T-helper 1 cell (primary cell): ENCODE results near the gene ERMAP.

Experiments
- DNase-seq, 5 donors: peaks; one replicate each; pipeline ENCODE4 v3.0.0-alpha.2; 2012 to 2020
- total RNA-seq, 4 donors: gene quantifications; one replicate each; lab custom pipeline; 2026; lab: John Stamatoyannopoulos, UW

Gene ERMAP, protein sequence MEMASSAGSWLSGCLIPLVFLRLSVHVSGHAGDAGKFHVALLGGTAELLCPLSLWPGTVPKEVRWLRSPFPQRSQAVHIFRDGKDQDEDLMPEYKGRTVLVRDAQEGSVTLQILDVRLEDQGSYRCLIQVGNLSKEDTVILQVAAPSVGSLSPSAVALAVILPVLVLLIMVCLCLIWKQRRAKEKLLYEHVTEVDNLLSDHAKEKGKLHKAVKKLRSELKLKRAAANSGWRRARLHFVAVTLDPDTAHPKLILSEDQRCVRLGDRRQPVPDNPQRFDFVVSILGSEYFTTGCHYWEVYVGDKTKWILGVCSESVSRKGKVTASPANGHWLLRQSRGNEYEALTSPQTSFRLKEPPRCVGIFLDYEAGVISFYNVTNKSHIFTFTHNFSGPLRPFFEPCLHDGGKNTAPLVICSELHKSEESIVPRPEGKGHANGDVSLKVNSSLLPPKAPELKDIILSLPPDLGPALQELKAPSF
- total RNA-seq: 9.6 to 15.5 (median 11.2) reads per million in 4 donors

GRCh38 chr1:42816585-42817439 is at the start of gene ERMAP, which contains the start of gene SVBP:
ERMAP (plus strand) TSS chr1:42817122; CDS start chr1:42830449, 13,327 bp downstream.
SVBP (minus strand) TSS chr1:42817397; CDS start chr1:42816544, 853 bp downstream.
- DNase-seq: peak; percentile 89 to 95 (median 90)

DNA sequence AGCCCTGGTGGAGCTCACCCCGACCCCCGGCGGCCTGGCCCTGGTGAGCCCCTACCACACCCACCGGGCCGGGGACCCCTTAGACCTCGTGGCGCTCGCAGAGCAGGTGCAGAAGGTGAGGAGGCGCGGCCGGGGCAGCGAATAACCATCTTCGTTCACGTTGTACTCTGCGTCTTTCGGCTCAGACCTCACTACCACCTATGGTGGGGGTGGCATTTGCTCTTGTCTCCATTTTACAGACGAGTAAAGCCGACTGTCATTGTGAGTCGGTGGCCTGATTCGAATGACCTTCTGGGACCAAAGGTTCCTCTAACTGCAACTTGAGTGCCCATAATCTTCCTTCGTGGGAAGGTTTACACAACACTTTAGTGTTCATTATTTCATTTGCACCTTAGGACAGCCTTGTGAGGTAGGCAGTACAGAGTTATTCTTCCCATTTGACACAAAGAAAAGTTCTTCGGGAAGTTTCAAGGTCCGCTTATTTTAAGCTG is 49.4 kb upstream of the ERMAP start:
- DNase-seq: no peak

DNA sequence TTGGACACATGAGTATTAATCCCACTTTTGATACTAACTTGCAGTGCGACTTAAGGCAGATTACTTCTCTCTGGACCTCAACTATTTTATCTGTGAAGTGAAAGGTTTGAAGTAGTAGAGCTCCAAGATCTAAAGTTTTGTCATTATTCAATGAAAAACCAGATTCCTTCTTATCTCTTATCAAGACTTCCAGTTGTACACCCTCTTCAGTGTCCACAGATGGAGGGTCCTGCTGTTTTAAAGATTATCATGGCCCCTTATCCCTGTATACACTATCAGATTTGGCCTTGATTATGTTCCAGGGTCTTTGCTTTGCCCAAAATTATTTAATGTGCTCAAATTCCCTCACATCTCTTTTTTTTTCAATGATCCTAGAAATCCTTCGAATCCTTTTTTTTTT is 48.8 kb upstream of the ERMAP start:
- DNase-seq: no peak

- DNase-seq: no peak
Observed at GRCh38 chr1:42769811-42770210, 47.1 kb upstream of the ERMAP start.

- DNase-seq: no peak
Observed at GRCh38 chr1:42773420-42773819, 43.5 kb upstream of the ERMAP start.

- DNase-seq: no peak
Observed at GRCh38 chr1:42774928-42775526, 41.9 kb upstream of the ERMAP start.

- DNase-seq: no peak
Observed at GRCh38 chr1:42776502-42776901, 40.4 kb upstream of the ERMAP start.

DNA sequence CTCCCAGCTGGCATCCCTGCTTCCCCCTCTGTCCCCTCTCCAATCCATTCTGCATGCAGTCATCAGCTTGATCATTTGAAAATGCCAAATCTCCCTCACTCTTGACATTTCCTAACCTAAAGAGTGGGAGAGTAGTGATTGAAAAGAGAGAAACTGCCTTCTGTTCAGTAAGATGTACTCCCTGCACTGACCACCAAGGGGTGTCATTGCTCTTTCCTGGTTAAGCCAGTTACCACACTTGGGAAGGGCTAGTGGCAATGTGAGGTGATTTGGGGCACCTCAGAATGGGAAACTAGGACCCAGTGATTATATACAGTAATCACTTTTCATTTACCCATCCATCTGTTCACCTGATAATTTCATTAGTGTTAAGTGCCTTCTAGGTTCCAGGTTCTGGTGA is 39.1 kb upstream of the ERMAP start:
- DNase-seq: peak in 2 of 5 donors; percentile 17 to 21

DNA sequence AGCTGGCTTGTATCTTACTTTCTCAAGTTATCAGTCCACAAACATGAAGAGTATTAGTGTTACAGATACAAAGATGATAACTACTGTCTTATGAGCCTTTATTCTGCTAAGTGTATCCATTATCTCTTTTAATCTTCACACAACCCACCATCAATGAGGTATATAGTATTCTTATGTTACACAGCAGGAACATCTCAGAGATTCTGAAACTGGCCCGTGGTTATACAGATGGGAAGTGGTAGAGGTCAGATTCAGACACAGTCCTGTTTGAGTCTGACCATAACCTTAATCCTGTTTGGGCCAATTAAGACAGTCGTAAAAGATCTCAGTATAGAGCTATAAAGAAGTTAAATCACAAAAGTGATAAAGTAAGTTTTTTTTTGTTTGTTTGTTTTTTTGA is 37.2 kb upstream of the ERMAP start:
- no peak for DNase-seq

- no peak for DNase-seq
Observed at GRCh38 chr1:42780176-42780575, 36.7 kb upstream of the ERMAP start.

GRCh38 chr1:42783092-42783491 is 33.8 kb upstream of the ERMAP start:
- DNase-seq: no peak

- DNase-seq: no peak
Observed at GRCh38 chr1:42784547-42784945, 32.4 kb upstream of the ERMAP start.

- DNase-seq: peak; percentile 12 to 59 (median 22)
Observed at GRCh38 chr1:42784946-42785693, 31.8 kb upstream of the ERMAP start, which contains the start of gene TMEM269. TMEM269 (plus strand) TSS chr1:42784991; CDS start chr1:42789894, 4,903 bp downstream.

GRCh38 chr1:42786097-42786496 is 30.8 kb upstream of the ERMAP start:
- no peak for DNase-seq

GRCh38 chr1:42788021-42788420 is 28.9 kb upstream of the ERMAP start:
- DNase-seq: no peak

GRCh38 chr1:42793824-42794223 is 23.1 kb upstream of the ERMAP start:
- no peak for DNase-seq

DNA sequence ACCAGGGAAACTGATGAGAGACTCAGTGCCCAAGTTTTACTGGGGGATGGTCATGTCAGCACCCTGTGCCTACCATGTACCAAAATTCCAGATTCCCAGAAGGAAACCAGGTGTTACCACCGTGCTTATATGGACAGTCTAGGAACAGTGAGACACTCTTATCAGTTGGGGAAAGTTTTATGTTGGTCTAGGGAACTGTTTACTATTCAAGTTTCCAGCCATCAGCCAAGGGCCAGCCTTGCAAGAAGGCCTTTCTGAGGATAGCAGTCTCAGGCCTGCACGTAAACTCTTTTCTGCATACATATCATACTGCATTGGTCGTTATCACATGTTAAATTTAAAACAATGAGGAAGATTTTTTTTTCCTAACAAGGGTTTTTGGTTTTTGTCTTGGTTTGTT is 19.5 kb upstream of the ERMAP start:
- DNase-seq: no peak

GRCh38 chr1:42797979-42798378 is 18.9 kb upstream of the ERMAP start:
- DNase-seq: no peak

GRCh38 chr1:42801832-42802473 is 15.0 kb upstream of the ERMAP start:
- no peak for DNase-seq

DNA sequence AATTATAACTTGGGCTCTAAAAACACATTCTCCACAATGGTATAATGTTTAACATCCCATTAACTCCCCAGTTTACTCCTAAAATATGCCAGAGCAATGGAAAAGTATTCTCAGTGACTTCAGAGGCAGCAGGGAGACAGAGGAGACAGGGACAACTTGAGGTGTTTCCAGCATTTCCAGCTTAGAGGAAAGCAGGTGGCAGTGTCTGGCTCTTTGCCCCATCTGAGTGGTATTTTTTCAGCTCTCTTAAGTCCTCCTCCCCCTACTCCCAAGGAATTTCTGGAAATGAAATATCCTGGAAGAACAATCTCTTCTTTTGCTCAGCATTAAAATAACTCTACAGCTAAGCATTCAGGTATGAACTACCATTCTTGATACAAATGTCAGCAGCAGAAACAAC is 10.8 kb upstream of the ERMAP start:
- no peak for DNase-seq

GRCh38 chr1:42806593-42806992 is 10.3 kb upstream of the ERMAP start:
- no peak for DNase-seq
